ENCODE measurements around the gene RBM19.

DNA sequence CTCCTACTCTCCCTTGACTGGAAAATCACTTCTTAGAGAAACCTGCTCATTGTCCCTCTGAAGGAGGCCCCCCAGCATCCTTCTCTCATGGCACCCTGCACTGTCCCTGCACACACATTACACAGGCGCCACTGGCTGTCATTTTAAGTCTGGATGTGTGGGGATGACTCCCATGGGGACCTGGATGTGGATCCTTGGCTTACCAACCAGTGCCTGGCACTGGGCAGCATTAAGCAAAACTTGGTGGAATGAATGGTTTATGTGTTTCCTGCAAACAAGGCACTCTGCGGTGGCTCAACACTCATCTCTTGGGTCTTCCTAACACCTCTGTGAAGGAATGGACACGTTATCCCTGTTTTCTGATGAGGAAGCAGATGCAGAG is 162.4 kb downstream of the RBM19 start:
- TF ChIP-seq CTCF (IDR thresholded peaks at IDR 0.05; ENCODE audit: insufficient read depth, low read length): no peak
- TF ChIP-seq POLR2AphosphoS5 (IDR thresholded peaks at IDR 0.05; ENCODE audit: low read depth): no peak
- no peak for TF ChIP-seq REST (IDR thresholded peaks at IDR 0.05; ENCODE audit: insufficient replicate concordance, low read depth)
- TF ChIP-seq SPI1 (IDR thresholded peaks at IDR 0.05; ENCODE audit: borderline replicate concordance, low read depth): no peak

Measured in HL-60 (cell line).